Activated naive CD4-positive, alpha-beta T cell treated with anti-CD3 and anti-CD28 coated beads, Interleukin-2, amount 50 U/mL, for 72 hours (primary cell): ENCODE data around the gene ATP1A4. TPM values are rescaled to one million over a fixed set of nuclear protein-coding genes. Genes with fewer than 3 reads are reported as not detected.

Experiments
- ATAC-seq, 2 donors: fragments of 150-1000 bp; cut with Tn5 transposase; 2 replicates each; pipeline ENCODE4 v1.10.0; 2021; ENCODE audit warnings: mild to moderate bottlenecking in 2 of 2, moderate library complexity in 2 of 2
- DNase-seq, 2 donors: peaks; one replicate each; pipeline ENCODE4 v3.0.0; 2021 to 2022; ENCODE audit warnings: low spot score in 2 of 2
- H3K27ac Mint-ChIP-seq, 2 donors: one replicate each; pipeline ENCODE4 v1.8.0; 2022; ENCODE audit warnings: mild to moderate bottlenecking in 2 of 2, mixed read lengths in 2 of 2
- H3K36me3 Mint-ChIP-seq, 2 donors: one replicate each; pipeline ENCODE4 v1.8.0; 2022; ENCODE audit warnings: mixed read lengths in 2 of 2
- H3K9me3 Mint-ChIP-seq, 2 donors: one replicate each; pipeline ENCODE4 v1.8.0; 2022; ENCODE audit warnings: mixed read lengths in 2 of 2
- total RNA-seq, 2 donors: library from RNA; stranded (reverse); gene quantifications; one replicate each; pipeline ENCODE4 v1.2.3, GENCODE V29; 2022

ATP1A4 gene
- total RNA-seq, 2 donors from 2014 or later: not detected

GRCh38 chr1:160204526-160205241 is 53.3 kb downstream of the ATP1A4 start:
- Mint-ChIP-seq H3K27ac (peak overlapping the region; percentile 79 to 85), H3K36me3 (no peaks in the 10 kb centered on the region), H3K9me3 (no peaks in the 10 kb centered on the region)
- ATAC-seq: peak in 1 of 2 donors; percentile 25
- DNase-seq: peak in 1 of 2 donors; percentile 15

- H3K9me3 Mint-ChIP-seq: no peaks in the 10 kb centered on the region
- peak; percentile 73 to 77 for ATAC-seq
These were observed 54.0 kb downstream of the ATP1A4 start, which contains the start of gene PEA15 for GRCh38 chr1:160205242-160206035. Gene PEA15 (plus strand): TSS chr1:160205384. CDS start chr1:160211545, 6,161 bp downstream.

GRCh38 chr1:160206036-160206389 is 54.6 kb downstream of the ATP1A4 start:
- Mint-ChIP-seq H3K27ac (peak overlapping the region; percentile 85 to 92), H3K36me3 (no peaks in the 10 kb centered on the region), H3K9me3 (no peaks in the 10 kb centered on the region)
- peak in 1 of 2 donors; percentile 31 for DNase-seq
- peak; percentile 76 to 86 for ATAC-seq

More at GRCh38 chr1:160205242-160206035, 54.0 kb downstream of the ATP1A4 start, which contains the start of gene PEA15:
- DNase-seq: peak; percentile 65 to 76
- Mint-ChIP-seq H3K27ac (peak within 1 kb of the TSS; percentile 85 to 93), H3K36me3 (no peaks in the 10 kb centered on the region)

GRCh38 chr1:160206421-160207117 is 55.2 kb downstream of the ATP1A4 start:
- ATAC-seq (peak in 1 of 2 donors; percentile 18), DNase-seq (no peak)
- Mint-ChIP-seq H3K9me3 (no peaks in the 10 kb centered on the region), H3K36me3 (no peaks in the 10 kb centered on the region), H3K27ac (peak overlapping the region; percentile 85 to 92)

DNA sequence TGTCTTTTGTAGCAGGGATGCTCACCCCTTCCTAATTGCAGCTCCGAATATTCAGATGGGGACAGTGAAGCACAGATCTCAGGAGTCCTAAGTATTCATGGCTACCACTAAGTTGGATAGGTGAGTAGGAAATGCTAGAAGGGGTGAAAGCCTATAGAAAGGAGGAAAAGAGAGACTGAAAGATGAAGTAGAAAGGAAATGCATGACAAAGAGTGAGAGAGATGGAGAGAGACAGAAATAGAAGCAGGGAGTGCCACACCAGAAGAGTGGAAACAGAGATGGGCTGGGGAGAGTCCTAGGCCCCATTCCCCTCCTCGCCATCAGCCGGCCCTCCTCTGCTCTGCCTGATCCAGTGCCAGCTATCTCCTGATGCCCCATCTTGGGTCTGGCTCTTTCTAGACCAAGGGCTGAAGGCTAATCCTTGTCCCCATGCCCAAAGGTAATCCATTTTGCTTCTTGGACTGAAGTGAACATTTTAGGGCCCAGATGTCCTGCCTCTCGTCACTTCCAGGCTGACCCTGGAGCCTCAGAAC is 55.8 kb downstream of the ATP1A4 start:
- no peak for ATAC-seq
- Mint-ChIP-seq H3K9me3 (no peaks in the 10 kb centered on the region), H3K27ac (peak overlapping the region; percentile 85 to 91), H3K36me3 (no peaks in the 10 kb centered on the region)
- DNase-seq: no peak

DNA sequence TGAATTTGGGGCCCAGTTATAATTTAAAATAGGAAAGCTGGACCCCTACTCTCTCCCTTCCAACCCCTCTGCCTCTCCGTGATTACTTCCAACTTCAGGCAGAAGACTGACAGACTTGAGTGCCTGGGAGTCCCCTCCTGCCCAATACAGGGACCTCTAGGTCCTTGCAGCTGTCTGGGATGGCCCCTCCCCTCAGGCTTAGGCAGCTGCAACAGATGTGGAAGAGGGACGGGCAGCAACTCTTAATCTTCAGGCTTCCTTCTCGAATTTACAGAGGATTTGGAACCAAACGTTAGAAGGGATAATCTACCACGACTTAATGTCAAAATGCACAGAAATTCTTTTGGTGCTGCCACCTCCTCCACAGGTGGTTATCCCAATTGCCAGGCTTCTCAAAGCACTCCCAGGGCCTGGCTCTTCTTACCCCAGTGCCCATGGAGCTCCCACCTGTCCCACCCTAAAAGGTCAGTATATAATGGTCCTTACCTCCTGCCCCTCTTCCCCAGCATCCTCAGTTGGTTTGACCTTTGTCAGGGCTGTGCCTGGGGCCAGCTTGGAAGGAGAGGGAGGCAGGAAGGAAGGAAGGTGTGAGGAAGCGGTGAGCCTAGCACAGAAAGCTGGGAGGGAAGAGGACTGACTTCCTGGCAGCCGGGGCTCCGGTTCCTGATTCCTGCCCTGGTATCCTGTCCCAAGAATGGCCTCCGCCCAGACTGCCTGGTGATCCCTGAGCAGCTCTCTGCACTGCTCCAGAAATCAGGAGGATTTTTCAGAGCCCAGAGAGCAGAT is 56.6 kb downstream of the ATP1A4 start:
- no peak for ATAC-seq
- Mint-ChIP-seq H3K36me3 (peaks cover 0 to under 1% of the 10 kb centered on the region in 2 donors), H3K9me3 (no peaks in the 10 kb centered on the region), H3K27ac (peak overlapping the region; percentile 85 to 91)
- no peak for DNase-seq

DNA sequence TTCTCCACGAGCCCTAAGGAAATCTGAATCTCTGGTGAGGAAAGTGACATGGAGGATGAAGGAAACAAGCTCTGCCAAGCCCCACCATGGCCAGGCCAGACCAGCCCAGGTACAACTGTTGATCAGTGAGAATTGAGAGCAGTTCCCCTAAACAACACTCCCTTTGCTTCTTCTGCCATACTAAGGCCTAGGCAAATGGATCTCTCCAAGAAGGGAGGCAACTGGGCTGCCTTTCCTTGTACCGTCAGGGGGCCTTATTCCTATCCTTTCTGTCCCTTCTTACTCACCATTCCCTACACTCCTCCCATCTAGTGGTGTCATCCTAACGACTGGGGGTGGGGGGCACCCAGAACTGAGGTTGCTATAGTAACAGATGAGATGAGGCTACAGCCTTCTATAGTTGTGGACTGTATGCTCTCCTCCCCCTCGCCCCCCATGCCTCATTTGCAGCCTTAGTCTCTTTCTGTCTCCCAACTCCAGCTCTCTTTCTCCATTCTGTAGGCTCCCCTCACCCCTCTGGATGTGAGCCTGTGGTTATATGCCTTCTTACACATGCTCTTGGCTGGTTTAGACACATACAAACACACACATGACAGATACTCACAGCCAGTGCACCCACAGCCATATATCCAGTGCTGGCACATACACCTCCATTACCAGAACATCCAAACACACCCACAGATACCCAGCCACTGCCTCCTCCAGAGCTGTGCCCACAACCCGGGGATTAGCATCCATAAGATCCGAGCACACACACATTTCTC is 57.3 kb downstream of the ATP1A4 start:
- peaks cover 0 to 4% of the 10 kb centered on the region in 2 donors for H3K36me3 Mint-ChIP-seq
- ATAC-seq (no peak), DNase-seq (no peak)
- H3K9me3 Mint-ChIP-seq: no peaks in the 10 kb centered on the region
- peak overlapping the region; percentile 28 to 91 for H3K27ac Mint-ChIP-seq

DNA sequence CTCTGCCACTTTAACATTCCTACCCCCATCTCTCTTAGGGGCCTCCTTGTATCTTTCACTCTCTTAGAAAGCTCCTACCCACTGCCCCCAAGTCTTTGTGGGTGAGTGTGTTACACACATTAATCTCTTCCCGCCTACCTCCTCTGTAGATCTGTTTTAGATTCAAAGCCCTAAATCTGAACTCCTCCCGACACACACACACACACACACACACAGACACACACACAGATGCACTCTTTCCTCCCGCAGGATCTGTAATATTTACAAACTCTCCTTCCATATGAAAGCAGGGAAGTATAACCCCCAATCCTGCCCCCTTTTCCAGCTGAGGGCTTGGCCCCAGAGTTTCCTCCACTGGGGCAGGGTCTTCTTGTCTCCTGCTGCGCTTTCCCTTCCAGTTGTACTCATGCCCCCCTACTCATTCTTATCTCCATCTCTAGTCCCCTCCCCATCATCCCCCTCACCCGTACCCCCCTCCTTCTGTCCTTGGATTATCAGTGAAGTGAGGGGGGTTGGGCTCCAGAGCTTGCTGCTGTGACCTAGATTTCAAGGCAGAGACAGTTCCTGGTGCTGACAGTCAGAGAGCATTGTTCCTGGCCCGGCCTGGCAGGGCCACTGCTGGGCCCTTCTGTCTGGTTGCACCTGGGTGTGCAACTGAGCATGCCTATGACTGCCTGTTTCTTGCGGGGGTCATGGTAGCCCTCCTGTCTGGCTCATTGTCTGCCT is 58.1 kb downstream of the ATP1A4 start:
- H3K27ac Mint-ChIP-seq: peak overlapping the region; percentile 28 to 91
- no peaks in the 10 kb centered on the region for H3K9me3 Mint-ChIP-seq
- DNase-seq (no peak), ATAC-seq (no peak)
- peaks cover 0 to 4% of the 10 kb centered on the region in 2 donors for H3K36me3 Mint-ChIP-seq

DNA sequence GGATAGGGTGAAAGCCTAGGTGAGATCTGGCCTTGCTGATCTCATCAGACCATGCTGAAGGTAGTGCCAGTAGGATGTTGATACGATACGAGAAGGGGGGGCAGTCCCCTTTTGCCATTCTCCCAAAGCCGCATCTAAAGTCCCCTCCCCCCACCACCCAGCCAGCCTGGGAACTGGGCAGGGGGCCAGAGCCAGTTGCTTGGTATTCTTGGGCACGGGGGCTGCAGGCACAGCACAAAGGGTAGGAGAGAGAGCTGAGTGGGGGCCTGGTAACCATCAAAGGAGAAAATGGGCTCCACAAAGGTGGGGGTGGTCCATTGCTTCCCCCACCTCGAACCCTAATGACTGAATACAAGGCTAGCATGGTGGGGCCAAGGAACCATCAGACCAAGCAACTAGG is 59.2 kb downstream of the ATP1A4 start:
- H3K27ac Mint-ChIP-seq: peak overlapping the region; percentile 28 to 44
- DNase-seq (no peak), ATAC-seq (no peak)
- H3K36me3 Mint-ChIP-seq: peaks cover 0 to 4% of the 10 kb centered on the region in 2 donors
- no peaks in the 10 kb centered on the region for H3K9me3 Mint-ChIP-seq

- Mint-ChIP-seq H3K27ac (peak overlapping the region in 1 of 2 donors; percentile 74), H3K36me3 (peaks cover 0 to 4% of the 10 kb centered on the region in 2 donors), H3K9me3 (no peaks in the 10 kb centered on the region)
- DNase-seq (no peak), ATAC-seq (no peak)
These were observed 59.8 kb downstream of the ATP1A4 start for GRCh38 chr1:160211046-160211790.

DNA sequence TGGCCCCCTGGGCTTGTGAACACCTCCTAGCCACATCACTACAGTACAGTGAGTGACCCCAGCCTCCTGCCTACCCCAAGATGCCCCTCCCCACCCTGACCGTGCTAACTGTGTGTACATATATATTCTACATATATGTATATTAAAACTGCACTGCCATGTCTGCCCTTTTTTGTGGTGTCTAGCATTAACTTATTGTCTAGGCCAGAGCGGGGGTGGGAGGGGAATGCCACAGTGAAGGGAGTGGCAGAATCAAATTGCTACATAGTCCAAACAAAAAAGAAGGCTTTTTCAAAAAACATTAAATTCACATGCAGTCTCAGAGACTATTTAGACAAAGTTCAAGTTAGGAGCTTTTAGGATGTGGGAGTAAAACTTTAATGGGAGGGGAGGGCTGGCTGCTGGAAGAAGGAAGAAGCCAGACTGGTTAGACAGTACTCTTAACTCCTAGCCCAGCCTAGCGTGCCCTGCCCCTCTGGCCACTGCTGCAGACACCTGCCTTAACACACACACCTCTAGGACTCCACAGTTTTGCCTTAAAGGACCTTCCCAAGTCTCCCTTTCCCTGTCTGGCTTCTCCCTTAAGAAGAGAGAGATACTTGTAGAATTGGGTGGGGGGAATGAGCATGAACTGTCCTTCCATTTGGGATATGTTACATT is 63.2 kb downstream of the ATP1A4 start:
- no peaks in the 10 kb centered on the region for H3K9me3 Mint-ChIP-seq
- peaks cover 0 to 4% of the 10 kb centered on the region in 2 donors for H3K36me3 Mint-ChIP-seq
- no peak for DNase-seq
- H3K27ac Mint-ChIP-seq: no peak overlapping the region
- ATAC-seq: no peak

DNA sequence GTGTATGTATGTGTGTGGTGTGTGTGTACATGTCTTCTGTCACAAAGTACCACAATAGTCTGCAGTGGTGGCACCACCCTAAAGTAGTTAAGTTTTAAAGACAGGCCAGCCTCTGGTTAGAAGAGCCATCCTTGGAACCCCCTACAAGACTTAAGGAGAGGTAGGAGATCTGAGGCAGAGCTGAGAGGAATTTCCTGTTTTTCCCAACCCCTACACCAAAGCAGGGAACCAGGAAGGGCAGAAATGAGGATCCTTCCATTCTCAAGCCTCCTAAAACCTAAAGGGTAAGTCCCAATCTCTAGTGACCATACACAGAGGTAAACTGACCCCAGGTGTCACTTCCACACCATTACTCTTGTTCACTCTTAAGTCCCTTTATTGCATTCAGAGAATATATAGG is 64.9 kb downstream of the ATP1A4 start:
- no peak for ATAC-seq
- H3K9me3 Mint-ChIP-seq: no peaks in the 10 kb centered on the region
- no peak overlapping the region for H3K27ac Mint-ChIP-seq
- DNase-seq: no peak
- peaks cover 0 to 4% of the 10 kb centered on the region in 2 donors for H3K36me3 Mint-ChIP-seq

GRCh38 chr1:160217481-160218051 is 66.2 kb downstream of the ATP1A4 start:
- H3K36me3 Mint-ChIP-seq: peaks cover 0 to 4% of the 10 kb centered on the region in 2 donors
- peak overlapping the region; percentile 32 to 57 for H3K27ac Mint-ChIP-seq
- H3K9me3 Mint-ChIP-seq: no peaks in the 10 kb centered on the region
- DNase-seq (no peak), ATAC-seq (no peak)
